Measurements from ENCODE around the gene MUC21. TPM values are rescaled to one million over a fixed set of nuclear protein-coding genes. Genes with fewer than 3 reads are reported as not detected.

MUC21 gene
- total and polyA plus RNA-seq, 7 donors, result 0.01 to 0.07 (median 0.07) TPM; not detected in 4

- Histone ChIP-seq H3K4me1 (no peaks in the 10 kb centered on the region), H3K9me3 (no peaks in the 10 kb centered on the region), H3K27me3 (ENCODE audit: insufficient read depth in 3 of 3, low read length in 2 of 3) (no peaks in the 10 kb centered on the region), H3K27ac (peak overlapping the region; percentile 18), H3K36me3 (ENCODE audit: insufficient read depth in 1 of 2, low read depth in 1 of 2) (no peaks in the 10 kb centered on the region), H3K4me3 (no peak overlapping the region)
- DNase-seq, result no peak
- intact Hi-C loops (cut with DNase I), result no loop called here
- TF ChIP-seq CTCF (IDR thresholded peaks at IDR 0.05), result no peak
- WGBS, 3 donors, result 22 to 32% (median 31%) methylated on average over 3 of the region's 3 CpGs
- peak; percentile 46 to 85 (median 78) for ATAC-seq
Observed at GRCh38 chr6:31037682-31038081, 54.2 kb downstream of the MUC21 start.

DNA sequence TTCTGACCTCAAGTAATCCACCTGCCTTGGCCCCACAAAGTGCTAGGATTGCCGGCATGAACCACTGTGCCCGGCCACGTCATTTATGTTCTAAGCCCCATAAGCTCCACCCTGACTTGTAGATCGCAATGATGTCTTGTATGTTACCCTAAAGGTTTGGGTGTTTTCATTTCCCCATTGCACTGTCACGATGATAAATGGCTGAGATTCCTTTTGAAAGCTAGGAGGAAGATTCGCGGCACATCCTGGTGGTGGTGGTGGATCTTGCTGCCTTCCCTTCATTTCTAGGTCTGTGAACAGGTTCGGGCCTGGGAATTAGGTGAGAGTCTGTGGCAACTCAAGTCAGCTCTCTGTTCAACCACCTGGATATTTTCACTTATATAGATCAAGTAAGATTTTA, 55.0 kb downstream of the MUC21 start:
- Histone ChIP-seq H3K9me3 (no peaks in the 10 kb centered on the region), H3K4me3 (no peak overlapping the region), H3K4me1 (no peaks in the 10 kb centered on the region), H3K27ac (no peak overlapping the region), H3K27me3 (ENCODE audit: insufficient read depth in 3 of 3, low read length in 2 of 3) (no peaks in the 10 kb centered on the region), H3K36me3 (ENCODE audit: insufficient read depth in 1 of 2, low read depth in 1 of 2) (no peaks in the 10 kb centered on the region)
- DNase-seq, result no peak
- TF ChIP-seq CTCF (IDR thresholded peaks at IDR 0.05), result no peak
- 90% methylated on average over 8 of the region's 8 CpGs for WGBS, 3 donors
- no peak for ATAC-seq
- intact Hi-C loops (cut with DNase I), result no loop called here

Other genes starting within 250 kb of the MUC21 start
- 100 to 1,000 TPM; 113 to 182 (median 153) TPM for gene FLOT1, start 241.0 kb upstream of the MUC21 start, total RNA-seq
- gene FLOT1, start 241.0 kb upstream of the MUC21 start, polyA plus RNA-seq, result 100 to 1,000 TPM; 181 to 224 (median 206) TPM
- 10 to 100 TPM in 3 of 4 donors, 1 to 10 TPM in 1; 6.3 to 38.4 (median 23.9) TPM for gene IER3, start 239.2 kb upstream of the MUC21 start, total RNA-seq
- gene IER3, start 239.2 kb upstream of the MUC21 start, polyA plus RNA-seq, result 100 to 1,000 TPM in 1 of 3 donors, 1 to 10 TPM in 2; 3.1 to 321 (median 3.2) TPM
- 100 to 1,000 TPM in 1 of 4 donors, 10 to 100 TPM in 3; 26.3 to 129 (median 54.2) TPM for gene DDR1, start 99.2 kb upstream of the MUC21 start, total RNA-seq
- gene DDR1, start 99.2 kb upstream of the MUC21 start, polyA plus RNA-seq, result 10 to 100 TPM in 2 of 3 donors, 1 to 10 TPM in 1; 2.2 to 10.8 (median 10.5) TPM
- gene GTF2H4, start 75.5 kb upstream of the MUC21 start, total RNA-seq, result 10 to 100 TPM; 13.3 to 21.3 (median 15.8) TPM
- 10 to 100 TPM; 18.9 to 30.8 (median 26.4) TPM for gene GTF2H4, start 75.5 kb upstream of the MUC21 start, polyA plus RNA-seq
- 10 to 100 TPM; 25.8 to 36.6 (median 28.2) TPM for gene VARS2, start 69.5 kb upstream of the MUC21 start, total RNA-seq
- 10 to 100 TPM; 11.4 to 22.6 (median 13.9) TPM for gene VARS2, start 69.5 kb upstream of the MUC21 start, polyA plus RNA-seq
- not detected for gene SFTA2, start 51.5 kb upstream of the MUC21 start, total RNA-seq
- under 1 TPM in 2 of 3 donors, not detected in 1; 0.13 to 0.14 TPM for gene SFTA2, start 51.5 kb upstream of the MUC21 start, polyA plus RNA-seq
- gene MUCL3, start 42.7 kb upstream of the MUC21 start, total RNA-seq, result not detected
- not detected for gene MUCL3, start 42.7 kb upstream of the MUC21 start, polyA plus RNA-seq
- gene MUC22, start 26.8 kb downstream of the MUC21 start, total RNA-seq, result under 1 TPM in 3 of 4 donors, not detected in 1; 0.08 to 0.09 (median 0.08) TPM
- gene MUC22, start 26.8 kb downstream of the MUC21 start, polyA plus RNA-seq, result under 1 TPM in 2 of 3 donors, not detected in 1; 0.04 to 0.38 TPM
- not detected for gene C6orf15, start 128.9 kb downstream of the MUC21 start, total RNA-seq
- not detected for gene C6orf15, start 128.9 kb downstream of the MUC21 start, polyA plus RNA-seq
- gene PSORS1C1, start 131.1 kb downstream of the MUC21 start, total RNA-seq, result under 1 TPM; 0.06 to 0.47 (median 0.07) TPM
- under 1 TPM in 2 of 3 donors, not detected in 1; 0.03 to 0.17 TPM for gene PSORS1C1, start 131.1 kb downstream of the MUC21 start, polyA plus RNA-seq
- not detected for gene CDSN, start 136.7 kb downstream of the MUC21 start, total RNA-seq
- gene CDSN, start 136.7 kb downstream of the MUC21 start, polyA plus RNA-seq, result not detected
- not detected for gene PSORS1C2, start 155.3 kb downstream of the MUC21 start, total RNA-seq
- not detected for gene PSORS1C2, start 155.3 kb downstream of the MUC21 start, polyA plus RNA-seq
- gene CCHCR1, start 174.1 kb downstream of the MUC21 start, total RNA-seq, result 10 to 100 TPM; 10.3 to 15.2 (median 12.9) TPM
- gene CCHCR1, start 174.1 kb downstream of the MUC21 start, polyA plus RNA-seq, result 1 to 10 TPM; 7.4 to 9.7 (median 8.3) TPM
- gene TCF19, start 174.9 kb downstream of the MUC21 start, total RNA-seq, result 1 to 10 TPM; 1.8 to 2.3 (median 2.0) TPM
- gene TCF19, start 174.9 kb downstream of the MUC21 start, polyA plus RNA-seq, result 1 to 10 TPM; 1.4 to 4.8 (median 1.8) TPM
- under 1 TPM in 3 of 4 donors, not detected in 1; 0.22 to 0.34 (median 0.23) TPM for gene POU5F1, start 187.0 kb downstream of the MUC21 start, total RNA-seq
- gene POU5F1, start 187.0 kb downstream of the MUC21 start, polyA plus RNA-seq, result under 1 TPM; 0.27 to 0.89 (median 0.52) TPM